CD4-positive, alpha-beta T cell (primary cell): ENCODE data around the gene NR2C2AP. TPM values are rescaled to one million over a fixed set of nuclear protein-coding genes. Genes with fewer than 3 reads are reported as not detected.
A peak's percentile ranks its signal among the peaks of the same experiment; 100 is the strongest.

Experiments
- ATAC-seq: fragments of 200-7000 bp; cut with Tn5 transposase; one replicate; pipeline ENCODE4 v1.10.0; 2022; ENCODE audit warnings: mild to moderate bottlenecking; ENCODE audit not compliant: poor library complexity
- CTCF ChIA-PET: fragments of 350-600 bp; sonication (Branson Sonifier 250); formaldehyde crosslinking; loops from one replicate; lab custom pipeline; 2021; ENCODE audit warnings: antibody characterized with exemption, inconsistent platforms; lab: Charles Lee
- POLR2A ChIA-PET: fragments of 350-600 bp; sonication (Branson Sonifier 250); formaldehyde crosslinking; loops from one replicate; lab custom pipeline; 2021; ENCODE audit warnings: antibody characterized with exemption, inconsistent platforms; lab: Charles Lee
- DNase-seq, 14 experiments: peaks; one replicate each; pipeline ENCODE4 v3.0.0-alpha.2; 2013 to 2020; ENCODE audit warnings: mixed read lengths in 2 of 14
- H3K27ac ChIP-seq, 2 donors: one replicate each; pipeline versions ENCODE4 v1.5.1 to v1.7.0; 2013; ENCODE audit warnings: low read length in 2 of 2, low read depth in 1 of 2, mild to moderate bottlenecking in 1 of 2
- H3K27me3 ChIP-seq, 2 experiments: 1 replicate in 1 of 2; 2 replicates in 1 of 2; pipeline versions ENCODE4 v1.6.1 to v1.7.0; 2013; ENCODE audit warnings: low read length in 2 of 2, control low read depth in 1 of 2, mild to moderate bottlenecking in 1 of 2, moderate library complexity in 1 of 2; ENCODE audit not compliant: insufficient read depth in 2 of 2, control insufficient read depth in 1 of 2
- H3K36me3 ChIP-seq: one replicate; pipeline ENCODE4 v1.6.1; 2013; ENCODE audit warnings: low read length, control low read depth; ENCODE audit not compliant: insufficient read depth
- H3K4me1 ChIP-seq: one replicate; pipeline ENCODE4 v1.6.1; 2013; ENCODE audit warnings: low read length, control low read depth; ENCODE audit not compliant: insufficient read depth
- H3K4me3 ChIP-seq: one replicate; pipeline ENCODE4 v1.5.1; 2013; ENCODE audit warnings: mild to moderate bottlenecking, low read length, moderate library complexity
- H3K9me3 ChIP-seq, 2 experiments: 1 replicate in 1 of 2; 2 replicates in 1 of 2; pipeline versions ENCODE4 v1.6.1 to v1.7.0; 2013; ENCODE audit warnings: low read length in 2 of 2, mild to moderate bottlenecking in 2 of 2, control low read depth in 1 of 2, moderate library complexity in 1 of 2; ENCODE audit not compliant: control insufficient read depth in 1 of 2, insufficient read depth in 1 of 2
- H3K27ac Mint-ChIP-seq: one replicate; pipeline ENCODE4 v1.8.0; 2020; ENCODE audit warnings: mixed read lengths
- H3K27me3 Mint-ChIP-seq: one replicate; pipeline ENCODE4 v1.8.0; 2021; ENCODE audit warnings: mixed read lengths
- H3K36me3 Mint-ChIP-seq: one replicate; pipeline ENCODE4 v1.8.0; 2021; ENCODE audit warnings: low read depth, mixed read lengths
- H3K4me1 Mint-ChIP-seq: one replicate; pipeline ENCODE4 v1.8.0; 2021; ENCODE audit warnings: low read depth, mixed read lengths
- H3K4me3 Mint-ChIP-seq: one replicate; pipeline ENCODE4 v1.8.0; 2020; ENCODE audit warnings: mild to moderate bottlenecking, mixed read lengths
- H3K9me3 Mint-ChIP-seq: one replicate; pipeline ENCODE4 v1.8.0; 2020; ENCODE audit warnings: mixed read lengths
- CTCF ChIP-seq: fragments of 200-600 bp; IDR thresholded peaks from one replicate; pipeline ENCODE4 v1.8.0; 2022; ENCODE audit warnings: antibody characterized with exemption, mild to moderate bottlenecking
- intact Hi-C, 2 experiments: fragments of 100-400 bp; cut with DNase I in 1 of 2; cut with micrococcal nuclease in 1 of 2; formaldehyde crosslinking; loops; one replicate each; pipeline versions ENCODE4 v1.15.1 to v1.9.0; 2023 to 2025; cut with DNase I, micrococcal nuclease
- total RNA-seq, 174 experiments: library from RNA in 2 of 174; stranded (reverse) in 2 of 174; gene quantifications; one replicate each; pipeline ENCODE4 v1.2.3 and lab custom pipeline; 2021 to 2026

NR2C2AP gene
- total RNA-seq, 2 experiments from 2014 or later, result 10.5 to 11.5 TPM

DNA sequence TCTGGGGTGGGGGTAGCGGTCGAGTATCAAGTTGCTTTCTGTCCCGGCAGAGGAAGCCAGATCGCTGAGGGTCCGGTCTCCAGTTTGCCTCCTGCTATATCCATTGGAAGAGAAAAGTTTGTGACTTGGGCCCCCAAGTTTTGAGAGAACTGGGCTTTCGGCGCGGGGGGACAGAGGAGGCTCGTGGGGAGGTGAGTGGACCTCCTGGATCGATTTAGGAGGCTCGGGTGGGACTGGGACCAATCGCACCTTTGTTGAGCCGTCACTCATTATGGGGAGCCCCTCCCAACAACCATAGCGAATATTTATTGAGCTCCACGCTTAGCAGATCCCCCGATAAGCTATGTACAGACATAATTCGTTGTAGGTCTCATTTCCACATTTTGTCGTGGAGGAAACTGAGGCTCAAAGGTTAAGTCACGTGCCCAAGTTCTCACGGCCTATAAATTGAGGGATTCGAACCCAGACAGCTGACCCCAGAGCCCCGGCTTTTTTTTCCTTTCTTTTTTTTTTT is 10.2 kb downstream of the NR2C2AP start:
- peaks cover 48% of the 10 kb centered on the region for H3K4me1 ChIP-seq
- H3K4me1 Mint-ChIP-seq, result peaks cover 56% of the 10 kb centered on the region

DNA sequence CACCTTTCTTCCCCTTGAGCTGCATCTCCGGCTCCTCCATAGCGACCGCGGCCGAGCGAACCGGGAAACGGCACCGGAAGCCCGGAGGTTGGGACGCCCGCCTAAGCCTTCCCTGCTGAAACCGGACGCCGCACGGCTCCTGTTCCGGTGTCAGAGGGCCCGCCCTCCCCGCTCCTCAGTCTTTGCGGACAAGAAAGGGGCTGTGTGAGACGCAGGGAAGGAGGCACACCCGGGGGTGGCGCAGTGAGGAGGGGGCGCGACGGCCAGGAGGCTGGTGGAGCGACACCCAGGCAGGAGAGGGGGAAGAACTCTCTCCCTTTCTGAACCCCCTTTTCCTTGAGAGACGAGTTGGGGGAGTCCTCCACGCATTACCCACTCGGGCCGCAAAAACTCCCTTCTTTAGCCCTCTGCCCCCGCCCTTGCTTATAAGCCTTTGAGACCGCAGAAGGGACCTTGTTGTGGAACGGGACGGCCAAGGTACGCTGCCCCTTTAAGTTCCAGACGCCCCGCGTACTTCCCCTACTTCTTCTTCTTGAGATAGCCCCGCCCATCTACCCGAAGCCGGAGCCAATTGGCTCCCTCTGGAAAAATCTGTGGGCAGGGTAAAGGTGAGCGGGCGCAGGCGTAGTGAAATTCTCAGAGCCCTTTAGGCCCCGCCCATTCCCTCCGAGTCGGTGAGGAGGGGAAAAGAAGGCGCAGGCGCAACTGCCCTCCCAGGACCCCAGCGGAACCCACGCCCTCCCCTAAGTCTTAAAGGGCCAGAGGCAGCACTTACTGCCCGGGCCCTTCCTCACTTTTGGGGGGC is 10.9 kb downstream of the NR2C2AP start, which contains the start of the genes BORCS8 and RFXANK:
Gene BORCS8 (minus strand): TSS at position 75 of the 805 bp plus-strand sequence. CDS start 35 bp downstream, at position 40.
Gene RFXANK (plus strand): TSS at position 181 of the 805 bp plus-strand sequence. CDS start 1,689 bp downstream, outside the sequence.
- Histone ChIP-seq H3K27me3 (no peaks in the 10 kb centered on the region), H3K9me3 (no peaks in the 10 kb centered on the region), H3K27ac (peak within 1 kb of the TSS; percentile 100), H3K4me3 (peak within 1 kb of the TSS; percentile 94), H3K36me3 (peaks cover 16% of the 10 kb centered on the region), H3K4me1 (peaks cover 48% of the 10 kb centered on the region)
- Mint-ChIP-seq H3K27ac (peak within 1 kb of the TSS; percentile 97), H3K36me3 (peaks cover 34% of the 10 kb centered on the region), H3K4me3 (peak within 1 kb of the TSS; percentile 97), H3K9me3 (no peaks in the 10 kb centered on the region), H3K27me3 (no peaks in the 10 kb centered on the region), H3K4me1 (peaks cover 56% of the 10 kb centered on the region)
- POLR2A ChIA-PET, result interaction anchor here (0.7 to 5.2 kb wide), 15 partner anchors 10 to 911 kb away, joined by 3 to 80 read pairs (median 4); partner anchors contain the start of genes COPE, DDX49, GATAD2A and JUND
- ATAC-seq (peak; percentile 90), DNase-seq (peak; percentile 96 to 100 (median 98))
- CTCF ChIA-PET, result interaction anchor here (0.7 to 1.3 kb wide), 5 partner anchors 11 to 47 kb away, joined by 3 to 4 read pairs (median 3); partner anchors contain the start of gene NR2C2AP
- TF ChIP-seq CTCF, result no peak
- intact Hi-C loops, result loop anchor here (1.0 to 5.0 kb wide), 6 partner anchors 11 to 635 kb away; partner anchors contain the start of genes MAU2 (in 2 of the 2), SUGP1 (in 2 of the 2), KXD1 (in 1 of the 2) and NR2C2AP (in 1 of the 2)

More for the DNA sequence above, 10.2 kb downstream of the NR2C2AP start:
- Histone ChIP-seq H3K4me3 (peak overlapping the region; percentile 94), H3K36me3 (peaks cover 21% of the 10 kb centered on the region), H3K27me3 (no peaks in the 10 kb centered on the region), H3K27ac (peak overlapping the region in 1 of 2 donors; percentile 100), H3K9me3 (no peaks in the 10 kb centered on the region)
- TF ChIP-seq CTCF, result no peak
- H3K27me3 Mint-ChIP-seq, result no peaks in the 10 kb centered on the region
- H3K27ac Mint-ChIP-seq, result peak overlapping the region; percentile 97
- ATAC-seq, result no peak
- DNase-seq, result peak in 1 of 14 experiments; percentile 18
- H3K9me3 Mint-ChIP-seq, result no peaks in the 10 kb centered on the region
- peaks cover 41% of the 10 kb centered on the region for H3K36me3 Mint-ChIP-seq
- H3K4me3 Mint-ChIP-seq, result peak overlapping the region; percentile 97
- intact Hi-C loops, result loop anchor here (1.0 to 5.0 kb wide), 6 partner anchors 10 to 636 kb away; partner anchors contain the start of genes MAU2 (in 2 of the 2), NR2C2AP (in 2 of the 2), SUGP1 (in 2 of the 2) and KXD1 (in 1 of the 2)
- ChIA-PET POLR2A (interaction anchor here (0.6 to 5.2 kb wide), 6 partner anchors 9 to 911 kb away, joined by 3 to 80 read pairs (median 4); partner anchors contain the start of genes GATAD2A, JUND and NR2C2AP), CTCF (interaction anchor here (0.7 to 1.3 kb wide), 3 partner anchors 10 to 1222 kb away, joined by 3 read pairs; partner anchors contain the start of gene NR2C2AP)

- ChIA-PET POLR2A (interaction anchor here (0.7 to 5.2 kb wide), 14 partner anchors 10 to 910 kb away, joined by 3 to 80 read pairs (median 4); partner anchors contain the start of genes COPE, DDX49, GATAD2A and JUND), CTCF (interaction anchor here (0.7 to 1.3 kb wide), 4 partner anchors 12 to 46 kb away, joined by 3 to 4 read pairs (median 3); partner anchors contain the start of gene NR2C2AP)
- Histone ChIP-seq H3K27ac (peak overlapping the region; percentile 100), H3K4me1 (peaks cover 49% of the 10 kb centered on the region), H3K9me3 (no peaks in the 10 kb centered on the region), H3K4me3 (peak overlapping the region; percentile 94), H3K27me3 (no peaks in the 10 kb centered on the region), H3K36me3 (peaks cover 13% of the 10 kb centered on the region)
- Mint-ChIP-seq H3K9me3 (no peaks in the 10 kb centered on the region), H3K27me3 (no peaks in the 10 kb centered on the region), H3K27ac (peak overlapping the region; percentile 97), H3K4me3 (peak overlapping the region; percentile 97), H3K4me1 (peaks cover 56% of the 10 kb centered on the region), H3K36me3 (peaks cover 32% of the 10 kb centered on the region)
- ATAC-seq (no peak), DNase-seq (no peak)
- no peak for TF ChIP-seq CTCF
- intact Hi-C loops, result loop anchor here (1.0 to 5.0 kb wide), 6 partner anchors 12 to 635 kb away; partner anchors contain the start of genes MAU2 (in 2 of the 2), SUGP1 (in 2 of the 2), KXD1 (in 1 of the 2) and NR2C2AP (in 1 of the 2)
These were observed 11.5 kb downstream of the NR2C2AP start for GRCh38 chr19:19191768-19192077.
